Measurements from ENCODE around the gene MCF2L2.
A peak's percentile ranks its signal among the peaks of the same experiment; 100 is the strongest.

The MCF2L2 gene

GRCh38 chr3:183151821-183152351 lies 276.5 kb downstream of the MCF2L2 start:
- no peak for DNase-seq (ENCODE audit: low read depth, low spot score)
- ChIA-PET CTCF (interaction anchor here (1.1 kb wide), 1 partner anchor 233 kb away, joined by 4 read pairs; no protein-coding TSS in a partner anchor), POLR2A (no interaction called here)
- no peak overlapping the region for H3K4me3 ChIP-seq (ENCODE audit: low read depth, low read length)
- TF ChIP-seq CTCF (IDR thresholded peaks at IDR 0.05; ENCODE audit: insufficient read depth, low read length, missing control alignments) = no peak

- POLR2A ChIA-PET = no interaction called here
- CTCF ChIA-PET = interaction anchor here (1.1 to 1.5 kb wide), 2 partner anchors 26 to 234 kb away, joined by 4 read pairs; no protein-coding TSS in a partner anchor
- DNase-seq (ENCODE audit: low read depth, low spot score) = no peak
- no peak overlapping the region for H3K4me3 ChIP-seq (ENCODE audit: low read depth, low read length)
- no peak for TF ChIP-seq CTCF (IDR thresholded peaks at IDR 0.05; ENCODE audit: insufficient read depth, low read length, missing control alignments)
Measured at GRCh38 chr3:183151086-183151485, 277.3 kb downstream of the MCF2L2 start.

DNA sequence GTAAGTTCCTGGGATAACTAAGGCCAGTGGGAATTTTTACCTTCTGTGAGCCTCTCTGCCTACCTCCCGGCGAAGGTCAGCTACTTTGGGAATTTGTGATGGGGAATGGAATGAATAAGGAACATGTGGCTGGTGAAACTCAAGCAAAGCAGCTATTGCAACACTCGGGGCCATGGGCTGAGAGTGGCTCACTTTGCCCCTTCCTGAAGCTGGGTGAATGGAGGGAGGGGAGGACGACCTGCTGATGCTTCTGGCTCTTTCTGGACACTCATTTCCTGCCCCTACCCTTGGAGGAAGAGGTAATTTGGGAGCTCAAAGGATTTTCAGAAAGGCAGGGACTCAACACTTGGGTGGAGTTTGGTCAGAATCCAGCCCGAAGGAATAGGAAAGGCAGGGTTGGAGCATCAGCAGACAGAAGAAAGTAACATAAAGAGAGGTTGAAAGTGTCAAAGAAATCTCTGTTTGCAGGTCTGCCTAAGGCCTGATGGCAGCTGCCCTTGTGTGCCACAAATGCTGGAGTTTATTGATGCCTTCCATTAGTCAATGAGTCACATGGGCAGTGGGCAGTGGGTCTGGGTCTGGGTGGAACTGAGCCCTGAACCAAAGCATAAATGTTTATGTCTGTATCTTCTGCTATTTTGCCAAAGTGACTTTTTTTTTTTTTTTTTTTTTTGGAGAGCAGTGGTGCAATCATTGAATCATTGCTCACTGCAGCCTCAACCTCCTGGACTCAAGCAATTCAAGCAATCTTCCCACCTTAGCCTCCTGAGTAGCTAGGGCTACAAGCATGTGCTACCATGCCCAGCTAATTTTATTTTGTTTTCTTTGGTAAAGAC lies 278.3 kb downstream of the MCF2L2 start:
- no peak for TF ChIP-seq CTCF (IDR thresholded peaks at IDR 0.05; ENCODE audit: insufficient read depth, low read length, missing control alignments)
- ChIA-PET CTCF (interaction anchor here (0.6 to 1.5 kb wide), 3 partner anchors 12 to 232 kb away, joined by 3 to 4 read pairs (median 4); partner anchors contain the start of gene LAMP3), POLR2A (no interaction called here)
- no peak overlapping the region for H3K4me3 ChIP-seq (ENCODE audit: low read depth, low read length)
- DNase-seq (ENCODE audit: low read depth, low spot score) = no peak

DNA sequence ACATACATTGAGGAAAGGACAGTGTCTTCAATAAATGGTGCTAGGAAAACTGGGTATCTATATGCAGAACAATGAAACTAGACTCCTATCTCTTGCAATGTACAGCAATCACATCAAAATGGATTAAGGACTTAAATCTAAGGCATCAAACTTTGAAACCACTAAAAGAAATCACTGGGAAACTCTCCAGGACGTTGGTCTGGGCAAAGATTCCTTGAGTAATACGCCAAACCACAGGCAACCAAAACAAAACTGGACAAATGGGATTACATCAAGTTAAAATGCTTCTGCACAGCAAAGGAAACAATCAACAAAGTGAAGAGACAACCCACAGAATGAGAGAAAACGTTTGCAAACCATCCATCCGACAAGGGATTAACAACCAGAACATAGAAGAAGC lies 280.4 kb downstream of the MCF2L2 start:
- CTCF ChIA-PET = interaction anchor here (1.2 to 1.4 kb wide), 2 partner anchors 14 to 234 kb away, joined by 3 to 4 read pairs; no protein-coding TSS in a partner anchor
- TF ChIP-seq CTCF (IDR thresholded peaks at IDR 0.05; ENCODE audit: insufficient read depth, low read length, missing control alignments) = no peak
- DNase-seq (ENCODE audit: low read depth, low spot score) = peak; percentile 24
- H3K4me3 ChIP-seq (ENCODE audit: low read depth, low read length) = no peak overlapping the region
- POLR2A ChIA-PET = no interaction called here

- DNase-seq (ENCODE audit: low read depth, low spot score) = no peak
- POLR2A ChIA-PET = no interaction called here
- TF ChIP-seq CTCF (IDR thresholded peaks at IDR 0.05; ENCODE audit: insufficient read depth, low read length, missing control alignments) = no peak
- no peak overlapping the region for H3K4me3 ChIP-seq (ENCODE audit: low read depth, low read length)
- CTCF ChIA-PET = no interaction called here
Measured at GRCh38 chr3:183144363-183144762, 284.1 kb downstream of the MCF2L2 start.

- no peak for DNase-seq (ENCODE audit: low read depth, low spot score)
- ChIA-PET CTCF (interaction anchor here (1.3 to 5.3 kb wide), 4 partner anchors 19 to 244 kb away, joined by 5 to 29 read pairs (median 6); no protein-coding TSS in a partner anchor), POLR2A (no interaction called here)
- no peak overlapping the region for H3K4me3 ChIP-seq (ENCODE audit: low read depth, low read length)
- TF ChIP-seq CTCF (IDR thresholded peaks at IDR 0.05; ENCODE audit: insufficient read depth, low read length, missing control alignments) = no peak
Measured at GRCh38 chr3:183142199-183142598, 286.2 kb downstream of the MCF2L2 start.
